Iris pigment epithelial cell (primary cell): ENCODE results near the gene PRAF2.
A peak's percentile ranks its signal among the peaks of the same experiment; 100 is the strongest.

Experiments
- DNase-seq: peaks from one replicate; pipeline ENCODE4 v3.0.0-alpha.2; 2011; ENCODE audit warnings: low read depth

PRAF2 gene

GRCh38 chrX:49072712-49073095 lies 1.1 kb downstream of the PRAF2 start:
- no peak for DNase-seq

- peak; percentile 88 for DNase-seq
Measured at GRCh38 chrX:49071877-49072711, 1.7 kb downstream of the PRAF2 start.

GRCh38 chrX:49070988-49071387 lies 2.8 kb downstream of the PRAF2 start:
- DNase-seq = no peak

GRCh38 chrX:49069038-49069437 lies 4.8 kb downstream of the PRAF2 start:
- no peak for DNase-seq

- DNase-seq = no peak
Measured at GRCh38 chrX:49067285-49068120, 6.3 kb downstream of the PRAF2 start.

GRCh38 chrX:49066690-49067089 lies 7.1 kb downstream of the PRAF2 start:
- DNase-seq = no peak

GRCh38 chrX:49066278-49066677 lies 7.5 kb downstream of the PRAF2 start:
- no peak for DNase-seq

GRCh38 chrX:49064735-49065134 lies 9.1 kb downstream of the PRAF2 start:
- no peak for DNase-seq

- no peak for DNase-seq
Measured at GRCh38 chrX:49064303-49064702, 9.5 kb downstream of the PRAF2 start.

GRCh38 chrX:49063715-49064114 lies 10.1 kb downstream of the PRAF2 start:
- DNase-seq = no peak

GRCh38 chrX:49061916-49062315 lies 11.9 kb downstream of the PRAF2 start:
- DNase-seq = no peak

GRCh38 chrX:49061490-49061889 lies 12.3 kb downstream of the PRAF2 start:
- no peak for DNase-seq

GRCh38 chrX:49060914-49061313 lies 12.9 kb downstream of the PRAF2 start:
- no peak for DNase-seq

- DNase-seq = no peak
Measured at GRCh38 chrX:49059681-49060085, 14.1 kb downstream of the PRAF2 start.

GRCh38 chrX:49059201-49059600 lies 14.6 kb downstream of the PRAF2 start:
- DNase-seq = no peak

GRCh38 chrX:49058794-49059193 lies 15.0 kb downstream of the PRAF2 start, which contains the start of gene CCDC120:
TSS of gene CCDC120 (plus strand) at chrX:49058999. CDS start at chrX:49062042, 3,043 bp downstream.
- DNase-seq = no peak

GRCh38 chrX:49054073-49054762 lies 19.6 kb downstream of the PRAF2 start:
- no peak for DNase-seq

GRCh38 chrX:49053223-49054072 lies 20.4 kb downstream of the PRAF2 start:
- peak; percentile 45 for DNase-seq

- no peak for DNase-seq
Measured at GRCh38 chrX:49043987-49044281, 29.9 kb downstream of the PRAF2 start.

- peak; percentile 97 for DNase-seq
Measured at GRCh38 chrX:49043220-49043986, 30.4 kb downstream of the PRAF2 start, which contains the start of gene TFE3. TSS of gene TFE3 (minus strand) at chrX:49043357. CDS start at chrX:49043226, 131 bp downstream.
